ENCODE measurements around the gene VWA3B. TPM values are rescaled to one million over a fixed set of nuclear protein-coding genes. Genes with fewer than 3 reads are reported as not detected.

Gene VWA3B
- total and polyA plus RNA-seq, 2 of the 4 experiments (the other 2 are of a cell fraction) = not detected

GRCh38 chr2:98258906-98259305, 171.9 kb downstream of the VWA3B start:
- H4K91ac ChIP-seq (ENCODE audit: insufficient read depth, low read depth, low read length) = no peak overlapping the region
- no peak overlapping the region for H2AFZ ChIP-seq (replicated peaks; ENCODE audit: low read length, poor library complexity)
- no peak overlapping the region for H3K27ac ChIP-seq (ENCODE audit: insufficient read depth, low read length)
- H2AK9ac ChIP-seq (replicated peaks; ENCODE audit: low read depth, low read length, poor library complexity) = no peak overlapping the region
- no peak overlapping the region for H2AK5ac ChIP-seq (ENCODE audit: low read depth, low read length)
- in situ Hi-C loops (cut with MboI; ENCODE audit: low sequenced_read_pairs) = no loop called here
- no TSS peak for BruUV-seq (replicated peaks)
- H3K9me3 ChIP-seq (ENCODE audit: control insufficient read depth, insufficient read depth, low read length) = no peaks in the 10 kb centered on the region
- TF ChIP-seq NFE2L2 (IDR thresholded peaks at IDR 0.05; ENCODE audit: low read depth, low read length) = no peak
- TF ChIP-seq CTCF (conservative IDR thresholded peaks at IDR 0.05; ENCODE audit: low read depth, low read length) = no peak
- no peak for TF ChIP-seq USF2 (IDR thresholded peaks at IDR 0.05; ENCODE audit: low read depth, low read length)
- no peak overlapping the region for H2BK5ac ChIP-seq (ENCODE audit: low read depth, low read length, poor library complexity, severe bottlenecking)
- no peak overlapping the region for H3K4me3 ChIP-seq (ENCODE audit: insufficient read depth, low read depth, low read length)
- H3K9ac ChIP-seq (ENCODE audit: low read depth, low read length) = no peak overlapping the region
- H3K18ac ChIP-seq (ENCODE audit: low read depth, low read length) = no peak overlapping the region
- H3K14ac ChIP-seq (replicated peaks; ENCODE audit: low read depth, low read length) = no peak overlapping the region
- H2BK15ac ChIP-seq (ENCODE audit: low read depth, low read length) = no peak overlapping the region
- H3K56ac ChIP-seq (ENCODE audit: extremely low read depth, insufficient read depth, low read length) = no peak overlapping the region
- H3K79me1 ChIP-seq (ENCODE audit: low read depth in 1 of 2, low read length in 2 of 2) = no peaks in the 10 kb centered on the region
- no peaks in the 10 kb centered on the region for H3K36me3 ChIP-seq (ENCODE audit: control insufficient read depth, insufficient read depth, low read length)
- dilution Hi-C loops (cut with HindIII; ENCODE audit: low sequenced_read_pairs, unreplicated experiment) = no loop called here
- H4K8ac ChIP-seq (ENCODE audit: low read depth in 2 of 2, low read length in 2 of 2) = no peak overlapping the region
- H4K5ac ChIP-seq (ENCODE audit: low read depth, low read length) = no peak overlapping the region
- H3K4me1 ChIP-seq (ENCODE audit: control insufficient read depth, insufficient read depth, low read length) = no peaks in the 10 kb centered on the region
- no peak overlapping the region for H2BK120ac ChIP-seq (ENCODE audit: low read depth, low read length)
- H3K27me3 ChIP-seq (ENCODE audit: control insufficient read depth, insufficient read depth, low read length) = peaks cover 3% of the 10 kb centered on the region
- POLR2A ChIA-PET (ENCODE audit: unreplicated experiment) = no interaction called here
- CTCF ChIA-PET = no interaction called here
- H2BK20ac ChIP-seq (ENCODE audit: low read depth, low read length) = no peak overlapping the region
- no peak for DNase-seq
- no peaks in the 10 kb centered on the region for H4K20me1 ChIP-seq (ENCODE audit: insufficient read depth, low read length)
- no peak overlapping the region for H3K4me2 ChIP-seq (ENCODE audit: low read depth, low read length)
- H3K4ac ChIP-seq (ENCODE audit: low read depth, low read length) = no peak overlapping the region
- no peaks in the 10 kb centered on the region for H3K9me1 ChIP-seq (ENCODE audit: insufficient read depth, low read length)
- intact Hi-C loops (cut with micrococcal nuclease) = no loop called here
- no peak overlapping the region for H3K23ac ChIP-seq (ENCODE audit: low read depth, low read length)
- no peak for ATAC-seq (ENCODE audit: low read depth)

Data from IMR-90 (cell line).